Aorta (tissue), 5 donors: ENCODE data around the gene DYDC1. TPM values are rescaled to one million over a fixed set of nuclear protein-coding genes. Genes with fewer than 3 reads are reported as not detected.

Experiments
- ATAC-seq: fragments of 200-7000 bp; cut with Tn5 transposase; one replicate; pipeline ENCODE4 v1.9.1; 2022; ENCODE audit warnings: moderate library complexity; ENCODE audit not compliant: low FRiP score
- DNase-seq, 2 donors: peaks; one replicate each; pipeline ENCODE4 v3.0.0-alpha.2; 2020
- H3K27ac ChIP-seq, 2 donors: one replicate each; pipeline ENCODE4 v1.5.1; 2013; ENCODE audit warnings: low read length in 2 of 2, mild to moderate bottlenecking in 2 of 2, moderate library complexity in 2 of 2, control low read depth in 1 of 2, inconsistent platforms in 1 of 2, low read depth in 1 of 2
- H3K27me3 ChIP-seq, 2 donors: one replicate each; pipeline ENCODE4 v1.6.1; 2013; ENCODE audit warnings: control low read depth in 1 of 2, low read length in 1 of 2, mild to moderate bottlenecking in 1 of 2, moderate library complexity in 1 of 2; ENCODE audit not compliant: insufficient read depth in 2 of 2, control insufficient read depth in 1 of 2
- H3K36me3 ChIP-seq, 2 donors: one replicate each; pipeline ENCODE4 v1.6.1; 2013; ENCODE audit warnings: control low read depth in 1 of 2, low read length in 1 of 2, mild to moderate bottlenecking in 1 of 2; ENCODE audit not compliant: insufficient read depth in 2 of 2, control insufficient read depth in 1 of 2
- H3K4me1 ChIP-seq, 2 donors: one replicate each; pipeline ENCODE4 v1.6.1; 2013; ENCODE audit warnings: low read length in 2 of 2, control low read depth in 1 of 2, mild to moderate bottlenecking in 1 of 2, moderate library complexity in 1 of 2; ENCODE audit not compliant: insufficient read depth in 2 of 2, control insufficient read depth in 1 of 2
- H3K4me3 ChIP-seq, 2 donors: one replicate each; pipeline ENCODE4 v1.5.1; 2013; ENCODE audit warnings: low read length in 2 of 2, control low read depth in 1 of 2, mild to moderate bottlenecking in 1 of 2
- H3K9me3 ChIP-seq: one replicate; pipeline ENCODE4 v1.6.1; 2013; ENCODE audit warnings: mild to moderate bottlenecking, low read length; ENCODE audit not compliant: control insufficient read depth
- WGBS, 2 donors: extraction: QIAGEN DNeasy Blood & Tissue Kit; methylation state at CpG; one replicate each; pipeline ENCODE4 v1.1.7; 2013; 5-methylcytosine and 5-hydroxymethylcytosine counted together
- intact Hi-C, 2 donors: fragments of 100-400 bp; cut with DNase I; formaldehyde crosslinking; loops; one replicate each; pipeline versions ENCODE4 v1.14.2 to v1.15.0; 2022
- polyA plus RNA-seq, 2 donors: library from polyadenylated mRNA; stranded (reverse); fragments of 200-250 nt; gene quantifications; one replicate each; pipeline ENCODE4 v1.2.3, GENCODE V29; 2013
- total RNA-seq, 2 donors: library from RNA; stranded (reverse); fragmentation: NEBNext Ultra II Directional; extraction: Animal tissue kit (Norgen Biotek cat#: 25700); gene quantifications; one replicate each; pipeline ENCODE4 v1.2.1, GENCODE V29; 2021
- donor health status: healthy with polysubstance abuse.
- donor health status: Bipolar disorder and iron deficiency.
- donor health status: DM: no; HTN: no; CAD: no.
- donor health status: DM: no; HTN: no; CAD: no.
- donor health status: DM: yes; HTN: yes; CAD: no.

The DYDC1 gene
- total and polyA plus RNA-seq, 4 donors, result not detected

- Histone ChIP-seq H3K9me3 (no peaks in the 10 kb centered on the region), H3K27ac (no peak overlapping the region), H3K4me1 (peaks cover 0 to 2% of the 10 kb centered on the region in 2 donors), H3K36me3 (no peaks in the 10 kb centered on the region), H3K4me3 (no peak overlapping the region), H3K27me3 (no peaks in the 10 kb centered on the region)
- ATAC-seq (no peak), DNase-seq (no peak)
- intact Hi-C loops, result no loop called here
- WGBS, 2 donors, result 96 to 98% methylated on average over 5 of the region's 5 CpGs
Observed at GRCh38 chr10:80357851-80358125, 1.2 kb upstream of the DYDC1 start.

GRCh38 chr10:80356989-80357850, 665 bp upstream of the DYDC1 start:
- Histone ChIP-seq H3K4me3 (peak overlapping the region in 1 of 2 donors; percentile 16), H3K27me3 (no peaks in the 10 kb centered on the region), H3K4me1 (peaks cover 0 to 2% of the 10 kb centered on the region in 2 donors), H3K9me3 (no peaks in the 10 kb centered on the region), H3K36me3 (no peaks in the 10 kb centered on the region), H3K27ac (no peak overlapping the region)
- peak; percentile 43 to 74 for DNase-seq
- no peak for ATAC-seq
- intact Hi-C loops, result no loop called here
- 10 to 12% methylated on average over 34 to 50 of the region's 50 CpGs for WGBS, 2 donors

GRCh38 chr10:80351220-80351619, 5.3 kb downstream of the DYDC1 start:
- no peak overlapping the region for H3K4me3 ChIP-seq
- peaks cover 0 to 2% of the 10 kb centered on the region in 2 donors for H3K4me1 ChIP-seq
- 92 to 96% methylated on average over 3 of the region's 3 CpGs for WGBS, 2 donors
- ATAC-seq (no peak), DNase-seq (no peak)
- intact Hi-C loops, result no loop called here
- no peaks in the 10 kb centered on the region for H3K9me3 ChIP-seq
- H3K27me3 ChIP-seq, result no peaks in the 10 kb centered on the region
- H3K36me3 ChIP-seq, result no peaks in the 10 kb centered on the region
- H3K27ac ChIP-seq, result no peak overlapping the region

- intact Hi-C loops, result no loop called here
- DNase-seq (no peak), ATAC-seq (no peak)
- WGBS, 2 donors, result 83 to 86% methylated on average over 3 of the region's 3 CpGs
- Histone ChIP-seq H3K27me3 (no peaks in the 10 kb centered on the region), H3K4me1 (no peaks in the 10 kb centered on the region), H3K9me3 (no peaks in the 10 kb centered on the region), H3K27ac (no peak overlapping the region), H3K36me3 (no peaks in the 10 kb centered on the region), H3K4me3 (no peak overlapping the region)
Observed at GRCh38 chr10:80350251-80350650, 6.3 kb downstream of the DYDC1 start.

- Histone ChIP-seq H3K4me1 (no peaks in the 10 kb centered on the region), H3K36me3 (no peaks in the 10 kb centered on the region), H3K9me3 (no peaks in the 10 kb centered on the region), H3K27ac (no peak overlapping the region), H3K4me3 (no peak overlapping the region), H3K27me3 (no peaks in the 10 kb centered on the region)
- 61 to 66% methylated on average over 2 of the region's 2 CpGs for WGBS, 2 donors
- DNase-seq (no peak), ATAC-seq (no peak)
- intact Hi-C loops, result no loop called here
Observed at GRCh38 chr10:80344912-80345311, 11.6 kb downstream of the DYDC1 start.

- Histone ChIP-seq H3K4me3 (no peak overlapping the region), H3K4me1 (no peaks in the 10 kb centered on the region), H3K36me3 (no peaks in the 10 kb centered on the region), H3K27me3 (no peaks in the 10 kb centered on the region), H3K9me3 (no peaks in the 10 kb centered on the region), H3K27ac (no peak overlapping the region)
- intact Hi-C loops, result no loop called here
- WGBS, 2 donors, result 77 to 79% methylated on average over 1 of the region's 1 CpG
- ATAC-seq, result no peak
- no peak for DNase-seq
Observed at GRCh38 chr10:80344276-80344675, 12.3 kb downstream of the DYDC1 start.

- H3K4me1 ChIP-seq, result no peaks in the 10 kb centered on the region
- no peak overlapping the region for H3K4me3 ChIP-seq
- DNase-seq (no peak), ATAC-seq (no peak)
- no peaks in the 10 kb centered on the region for H3K27me3 ChIP-seq
- no peaks in the 10 kb centered on the region for H3K36me3 ChIP-seq
- H3K27ac ChIP-seq, result no peak overlapping the region
- H3K9me3 ChIP-seq, result no peaks in the 10 kb centered on the region
- intact Hi-C loops, result no loop called here
- 94 to 100% methylated on average over 1 of the region's 1 CpG for WGBS, 2 donors
Observed at GRCh38 chr10:80333983-80334382, 22.6 kb downstream of the DYDC1 start.

- H3K27ac ChIP-seq, result no peak overlapping the region
- intact Hi-C loops, result no loop called here
- 70 to 73% methylated on average over 6 of the region's 6 CpGs for whole genome bisulfite sequencing, 2 donors
- no peaks in the 10 kb centered on the region for H3K9me3 ChIP-seq
- no peaks in the 10 kb centered on the region for H3K36me3 ChIP-seq
- no peak overlapping the region for H3K4me3 ChIP-seq
- H3K27me3 ChIP-seq, result no peaks in the 10 kb centered on the region
- ATAC-seq (no peak), DNase-seq (no peak)
- no peaks in the 10 kb centered on the region for H3K4me1 ChIP-seq
Observed at GRCh38 chr10:80324891-80325364, 31.6 kb downstream of the DYDC1 start.

- ATAC-seq (no peak), DNase-seq (no peak)
- Histone ChIP-seq H3K9me3 (no peaks in the 10 kb centered on the region), H3K36me3 (no peaks in the 10 kb centered on the region), H3K4me1 (no peaks in the 10 kb centered on the region), H3K27ac (no peak overlapping the region), H3K4me3 (no peak overlapping the region), H3K27me3 (no peaks in the 10 kb centered on the region)
- intact Hi-C loops, result no loop called here
- WGBS, 2 donors, result 4 to 12% methylated on average over 1 of the region's 1 CpG
Observed at GRCh38 chr10:80324086-80324485, 32.5 kb downstream of the DYDC1 start.
